Cerebellar cortex (tissue), 1 donor: Measurements from ENCODE around the gene MDK.

Source experiments
- DNase-seq: peaks from one replicate; pipeline ENCODE4 v3.0.0-alpha.2; 2015; ENCODE audit warnings: low spot score

Gene MDK, protein sequence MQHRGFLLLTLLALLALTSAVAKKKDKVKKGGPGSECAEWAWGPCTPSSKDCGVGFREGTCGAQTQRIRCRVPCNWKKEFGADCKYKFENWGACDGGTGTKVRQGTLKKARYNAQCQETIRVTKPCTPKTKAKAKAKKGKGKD

DNA sequence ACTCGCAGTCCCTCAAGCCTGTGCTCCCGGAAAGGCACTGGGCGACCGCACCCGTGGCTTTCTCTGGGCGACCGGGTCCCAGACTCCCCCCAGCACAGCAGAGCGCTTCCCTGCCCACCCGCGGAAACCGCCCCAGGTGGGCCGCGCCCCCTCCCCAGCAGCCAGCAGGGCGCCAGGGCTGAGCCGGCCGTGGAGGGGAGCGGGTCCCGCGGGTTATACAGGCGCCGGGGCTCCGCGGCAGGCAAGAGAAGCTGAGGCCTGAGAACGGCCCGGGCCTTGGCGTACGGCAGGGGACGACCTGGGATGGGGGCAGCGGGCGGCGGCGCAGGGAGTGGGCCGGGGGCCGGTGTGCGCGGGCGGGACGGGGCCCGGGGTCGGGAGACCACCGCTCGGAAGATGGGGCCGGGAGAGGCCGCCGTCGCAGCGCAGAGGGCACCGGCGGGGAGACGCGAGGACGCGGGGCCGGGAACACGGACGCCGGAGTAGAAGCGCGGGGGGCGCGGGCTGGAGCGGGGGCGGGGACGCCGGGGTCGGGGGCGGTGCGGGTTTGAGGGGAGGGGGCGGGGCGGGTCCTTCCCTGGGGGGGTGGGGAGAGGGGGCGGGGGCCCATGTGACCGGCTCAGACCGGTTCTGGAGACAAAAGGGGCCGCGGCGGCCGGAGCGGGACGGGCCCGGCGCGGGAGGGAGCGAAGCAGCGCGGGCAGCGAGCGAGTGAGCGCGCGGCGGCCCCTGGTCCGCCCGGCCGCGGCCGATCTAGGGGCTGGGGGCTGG lies at the start of gene MDK:
Gene MDK, plus strand, starts transcription at position 622 of the 771 bp plus-strand sequence. CDS start 389 bp downstream, outside the sequence.
- DNase-seq: no peak

DNA sequence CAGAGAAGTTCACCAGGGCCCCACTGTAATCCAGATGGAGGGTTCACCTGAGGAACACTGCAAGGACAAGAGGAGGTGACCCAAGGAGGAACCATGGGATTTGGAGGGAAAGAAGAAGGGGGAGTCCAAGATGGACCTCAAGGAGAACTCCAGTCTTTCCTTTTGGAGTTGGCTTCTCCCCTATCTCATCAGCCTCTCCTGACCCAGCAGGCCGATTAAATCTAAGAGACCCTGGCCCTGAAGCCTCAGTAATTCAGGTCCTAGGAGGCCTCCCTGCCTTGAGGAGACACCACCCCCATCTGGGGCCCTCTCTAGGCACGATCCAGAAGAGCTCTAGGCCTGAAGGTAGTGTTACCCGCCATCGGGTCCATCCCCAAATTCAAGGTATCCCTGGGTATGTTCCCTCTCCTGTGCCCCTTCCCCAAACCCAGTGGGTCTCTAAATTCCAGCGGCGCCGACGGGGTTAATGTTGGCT lies 49.3 kb upstream of the MDK start:
- DNase-seq: no peak

DNA sequence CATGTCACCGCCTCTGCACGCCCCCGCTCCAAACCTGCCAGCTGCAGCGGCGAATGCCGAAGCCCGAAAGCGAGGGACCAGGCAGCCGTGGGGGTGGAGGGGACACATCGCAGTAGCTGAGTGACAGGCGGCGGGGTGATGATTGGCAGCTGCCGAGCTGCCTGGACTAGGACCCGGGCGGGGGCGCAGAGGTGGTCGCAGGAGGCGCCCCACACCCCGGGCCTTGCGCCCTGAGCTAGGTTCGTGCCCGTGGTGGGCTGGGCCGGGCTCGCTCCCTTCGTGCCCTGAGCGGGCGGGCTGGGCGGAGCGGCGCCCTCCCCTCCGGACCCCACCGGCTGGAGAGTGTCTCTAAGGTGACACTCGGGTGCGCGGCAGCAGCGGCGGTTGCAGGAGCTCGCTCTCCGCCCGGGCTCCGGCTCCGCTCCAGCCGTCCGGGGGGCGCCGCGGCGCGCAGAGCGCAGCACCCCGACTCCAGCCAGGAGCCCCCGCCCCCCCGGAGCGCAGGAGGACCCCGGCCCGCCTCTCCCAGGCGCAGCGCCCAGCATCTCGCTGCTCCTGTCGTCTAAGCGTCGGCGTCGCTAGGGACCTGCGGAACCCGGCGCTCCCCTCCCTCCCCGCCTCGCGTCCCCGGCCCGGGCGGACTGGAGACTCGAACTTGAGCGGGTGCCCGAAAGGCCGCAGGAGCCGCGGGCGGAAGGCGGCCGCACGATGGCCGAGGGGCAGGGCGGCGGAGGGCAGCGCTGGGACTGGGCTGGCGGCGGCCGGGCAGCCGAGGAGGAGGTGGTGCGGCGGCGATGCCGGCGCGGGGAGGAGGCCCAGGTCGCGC lies 48.7 kb upstream of the MDK start:
- no peak for DNase-seq

DNA sequence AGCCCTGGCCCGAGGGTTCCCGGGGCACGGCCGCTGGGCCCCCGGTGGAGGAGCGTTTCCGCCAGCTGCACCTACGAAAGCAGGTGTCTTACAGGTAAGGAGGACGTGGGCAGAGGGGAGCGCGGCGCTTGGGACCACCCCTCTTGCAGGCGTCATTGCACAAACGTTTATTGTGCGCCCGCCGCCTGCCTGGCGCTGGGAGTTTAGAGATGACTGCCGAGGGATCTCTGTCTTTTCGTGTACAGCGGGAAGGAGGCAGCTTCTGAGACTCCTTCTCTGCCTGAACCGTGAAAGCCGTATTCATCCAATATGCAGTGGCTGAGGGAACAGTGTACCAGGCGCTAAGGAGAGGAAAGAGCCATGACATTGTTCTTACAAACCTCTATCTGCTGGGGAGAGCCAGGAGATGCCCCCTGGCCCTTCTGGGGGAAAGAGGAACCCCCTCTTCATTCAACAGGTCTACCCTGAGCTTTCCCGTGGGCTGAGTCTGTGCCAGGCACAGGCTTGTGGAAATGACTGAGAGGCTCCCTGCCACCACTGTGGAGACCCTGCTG lies 48.0 kb upstream of the MDK start:
- DNase-seq: no peak

DNA sequence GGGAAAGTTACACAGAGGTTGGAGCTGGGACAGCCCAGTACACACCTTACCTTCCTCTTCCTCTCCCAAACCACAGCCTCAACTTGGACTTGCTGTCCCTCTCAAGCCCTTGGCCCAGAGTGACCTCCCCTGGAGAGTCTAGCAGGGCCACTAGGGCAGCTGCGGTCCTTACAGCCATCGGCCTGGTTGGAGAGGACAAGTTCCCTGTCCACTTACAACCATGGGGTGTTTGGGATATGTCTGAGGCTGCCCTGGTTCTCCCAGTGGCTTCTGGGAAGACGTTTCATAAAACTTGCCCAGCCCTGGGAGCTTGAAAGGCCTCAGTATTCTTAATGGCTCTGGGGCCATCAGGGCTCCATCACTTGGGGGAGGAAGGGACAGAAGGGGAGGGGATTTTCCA lies 47.3 kb upstream of the MDK start:
- DNase-seq: no peak

DNA sequence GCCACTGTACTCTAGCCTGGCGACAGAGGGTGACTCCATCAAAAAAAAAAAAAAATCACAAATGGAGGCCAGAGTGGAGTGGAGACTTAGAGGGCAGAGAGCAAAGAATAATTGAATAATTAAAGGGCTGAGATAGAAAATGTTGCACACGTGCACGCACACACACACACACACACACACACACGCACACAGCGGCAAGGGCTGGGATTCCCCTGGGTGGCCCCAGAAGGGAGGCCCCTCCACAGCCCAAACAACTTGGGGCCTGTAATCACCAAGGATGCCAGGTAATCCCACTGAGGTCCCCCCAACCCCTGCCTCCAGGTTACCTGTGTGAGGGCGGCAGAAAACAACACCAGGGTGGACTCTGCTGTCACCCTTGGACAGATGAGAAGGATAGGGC lies 46.2 kb upstream of the MDK start:
- DNase-seq: no peak

DNA sequence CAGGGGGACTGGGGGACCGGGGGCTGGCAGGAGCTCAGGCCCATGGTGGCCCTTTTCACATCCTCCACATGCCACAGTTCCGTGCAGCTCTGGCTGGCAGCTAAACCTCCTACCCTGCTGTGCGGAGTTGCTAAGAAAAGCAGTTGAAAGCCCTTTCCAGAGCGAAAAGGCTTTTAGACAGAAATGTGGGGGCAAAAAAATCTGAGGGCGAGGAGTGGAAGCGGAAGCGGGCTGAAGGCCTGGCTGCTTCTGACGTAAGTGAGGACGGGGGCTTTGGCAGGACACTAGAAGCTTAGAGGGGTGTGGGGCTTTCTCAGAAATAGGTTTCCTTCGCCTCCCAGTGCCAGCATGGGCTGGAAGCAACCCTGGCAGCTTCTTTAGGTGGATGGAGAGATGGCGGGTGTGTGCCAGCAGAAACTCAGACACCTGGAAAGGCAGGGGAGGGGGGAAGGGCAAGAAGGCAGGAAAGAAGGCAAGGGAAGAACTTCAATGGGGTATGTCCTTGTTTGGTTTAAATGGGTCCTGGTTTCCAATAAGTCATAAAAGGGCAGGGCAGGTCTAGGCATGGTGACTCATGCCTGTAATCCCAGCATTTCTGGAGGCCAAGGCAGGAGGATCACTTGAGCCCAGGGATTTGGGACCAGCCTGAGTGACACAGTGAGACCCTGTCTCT lies 45.4 kb upstream of the MDK start:
- DNase-seq: peak; percentile 28

DNA sequence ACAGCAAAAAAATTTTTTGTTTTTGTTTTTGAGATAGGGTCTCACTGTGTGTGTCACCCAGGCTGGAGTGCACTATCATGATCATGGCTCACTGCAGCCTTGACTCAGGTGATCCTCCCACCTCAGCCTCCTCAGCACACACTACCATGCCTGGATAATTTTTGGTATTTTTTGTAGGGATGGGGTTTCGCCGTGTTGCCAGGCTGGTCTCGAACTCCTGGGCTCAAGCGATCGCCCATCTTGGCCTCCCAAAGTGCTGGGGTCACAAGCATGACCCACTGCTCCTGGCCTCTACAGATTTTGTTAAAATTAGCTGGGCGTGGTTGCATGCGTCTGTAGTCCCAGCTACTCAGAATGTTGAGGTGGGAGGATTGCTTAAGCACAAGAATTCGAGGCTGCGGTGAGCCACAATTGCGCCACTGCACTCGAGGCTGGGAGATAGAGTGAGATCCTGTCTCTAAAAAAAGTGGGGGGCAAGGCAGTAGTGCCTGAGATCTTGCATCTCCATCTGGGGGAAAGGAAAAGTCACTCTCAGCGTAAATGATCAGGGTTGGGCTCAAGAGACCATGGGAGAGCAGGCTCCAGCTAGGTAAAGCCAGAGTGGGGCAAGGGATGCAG lies 44.8 kb upstream of the MDK start:
- no peak for DNase-seq

DNA sequence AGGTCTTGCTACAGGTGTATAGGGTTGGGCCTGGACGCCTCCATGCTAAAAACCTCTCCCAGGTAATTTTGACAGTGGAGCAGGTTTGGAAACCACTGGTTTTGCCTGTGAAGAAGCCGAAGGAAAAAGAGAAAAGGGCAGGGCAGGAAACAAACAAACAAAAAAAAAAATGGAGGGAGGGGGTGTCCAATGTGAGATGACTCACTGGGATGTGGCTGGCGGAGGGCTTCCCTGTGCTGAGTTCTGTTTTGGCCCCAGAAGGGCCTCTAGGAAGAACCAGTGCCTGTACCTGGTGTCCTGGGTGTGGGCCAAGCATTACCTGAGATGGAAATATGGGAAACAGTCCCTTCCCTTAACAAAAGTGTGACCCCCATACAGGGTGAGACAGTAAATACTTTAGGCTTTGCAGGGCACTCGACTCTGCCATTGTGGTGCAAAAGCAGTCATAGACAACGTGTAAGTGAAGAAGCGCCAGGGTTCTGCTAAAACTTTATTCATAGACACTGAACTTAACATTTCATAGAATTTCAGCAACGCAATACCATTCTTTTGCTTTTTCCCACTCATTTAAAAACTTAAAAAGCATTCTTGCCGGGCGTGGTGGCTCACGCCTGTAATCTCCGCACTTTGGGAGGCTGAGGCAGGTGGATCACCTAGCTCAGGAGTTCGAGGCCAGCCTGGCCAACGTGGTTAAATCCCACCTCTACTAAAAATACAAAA lies 43.7 kb upstream of the MDK start:
- DNase-seq: no peak

DNA sequence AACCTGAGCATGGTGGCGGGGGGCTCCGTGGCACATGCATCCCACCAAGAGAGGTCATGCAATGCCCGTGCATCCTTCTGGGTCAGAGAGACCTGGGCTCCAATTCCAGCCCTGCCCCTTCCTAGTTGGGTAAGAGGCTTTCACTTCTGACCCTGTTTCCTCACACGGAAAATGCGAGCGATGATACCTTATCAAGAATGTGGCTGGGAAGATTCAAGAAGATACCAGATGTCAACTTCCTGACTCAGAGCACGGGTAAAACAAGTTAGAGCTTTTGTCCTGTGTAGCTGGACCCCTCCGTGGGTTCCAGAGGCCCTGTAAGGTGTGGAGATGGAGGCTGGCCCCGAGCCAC lies 42.9 kb upstream of the MDK start:
- DNase-seq: no peak

DNA sequence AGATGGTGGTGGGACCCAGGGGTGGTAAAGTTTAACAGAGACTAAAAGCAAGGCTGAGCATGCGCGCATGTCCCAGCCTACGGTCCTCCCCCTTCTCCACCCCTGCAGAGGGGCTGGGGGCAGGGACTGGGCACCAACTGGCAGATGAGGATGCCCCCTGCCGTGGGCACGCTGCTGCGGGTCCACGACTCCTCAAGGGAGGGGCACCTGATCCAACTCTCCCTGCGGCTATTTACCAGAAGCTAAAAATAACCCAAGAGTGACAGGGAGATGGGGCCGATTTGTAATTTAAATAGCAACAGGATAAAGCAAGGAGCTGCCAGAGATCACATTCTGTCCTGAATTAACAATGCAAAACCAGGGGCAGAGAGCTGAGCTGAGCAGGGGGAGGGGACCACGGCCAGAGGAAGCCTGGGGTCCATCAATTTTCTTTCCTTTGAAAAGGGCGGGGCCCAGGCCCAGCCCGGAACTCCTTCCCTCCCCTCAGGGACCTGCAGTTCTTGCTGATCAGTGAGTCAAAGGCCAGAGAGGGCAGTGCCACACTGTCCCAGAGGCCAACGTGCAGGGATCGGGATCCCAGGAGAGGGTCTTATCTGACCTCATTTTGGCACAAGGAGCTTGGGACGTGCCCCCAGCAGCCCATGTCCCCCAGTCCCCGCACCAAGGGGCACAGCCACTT lies 42.3 kb upstream of the MDK start:
- DNase-seq: peak; percentile 45

DNA sequence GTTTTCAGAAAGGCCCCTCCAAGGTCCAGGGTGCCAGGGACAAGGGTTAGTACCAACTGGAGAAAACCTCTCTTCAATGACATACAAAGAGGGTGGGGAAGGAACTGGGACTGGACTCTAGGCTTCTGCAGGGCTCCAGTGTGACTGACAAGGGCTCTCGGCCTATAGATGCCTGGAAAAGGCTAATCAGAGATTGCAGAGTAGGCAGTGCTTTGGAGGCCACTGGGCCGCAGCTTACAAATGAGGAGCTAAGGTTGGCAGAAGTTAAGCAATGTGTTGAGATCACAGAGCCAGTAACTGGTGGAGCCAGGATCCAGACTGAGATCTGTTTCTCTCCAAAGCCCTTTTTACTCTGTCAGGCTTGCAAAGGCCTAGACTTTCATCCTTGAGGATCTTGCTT lies 41.7 kb upstream of the MDK start:
- DNase-seq: no peak

DNA sequence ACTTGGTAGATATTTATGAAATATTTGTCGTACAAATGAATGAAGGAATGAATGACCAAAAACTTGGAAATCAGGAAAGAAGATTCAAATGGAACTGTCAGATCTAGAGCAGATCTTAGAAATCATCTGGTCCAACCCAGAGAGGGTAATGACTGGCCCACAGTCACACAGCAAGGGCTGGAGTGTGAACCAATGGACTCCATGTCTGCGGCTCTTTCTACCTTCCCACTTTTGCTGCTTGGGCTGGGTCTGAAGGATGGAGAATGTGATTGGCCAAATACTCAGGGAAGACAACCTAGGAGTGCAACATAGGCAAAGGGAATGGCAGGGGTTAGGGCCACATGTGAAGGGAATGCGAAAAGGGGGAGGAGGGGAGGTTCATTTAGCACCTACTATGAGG lies 40.0 kb upstream of the MDK start:
- no peak for DNase-seq

DNA sequence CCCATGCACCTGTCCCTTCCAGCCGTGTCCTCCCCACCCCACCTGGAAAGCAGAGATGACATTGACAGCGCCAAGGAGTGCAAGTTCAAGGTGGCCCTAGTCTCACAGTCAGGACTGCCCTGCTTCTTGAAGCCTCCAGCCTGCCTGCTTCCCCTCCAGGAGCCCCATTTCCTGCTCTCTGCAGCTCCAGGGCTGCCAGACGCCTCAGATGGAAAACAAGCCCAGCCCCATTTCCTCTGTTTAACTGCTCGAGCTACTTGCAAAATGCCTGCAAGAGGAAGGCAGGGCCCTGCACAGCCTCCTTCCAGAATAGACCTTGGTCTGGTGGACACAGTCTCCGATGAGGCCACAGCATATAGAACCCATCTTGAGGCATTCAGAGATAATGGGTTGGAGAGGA lies 39.2 kb upstream of the MDK start:
- DNase-seq: no peak

DNA sequence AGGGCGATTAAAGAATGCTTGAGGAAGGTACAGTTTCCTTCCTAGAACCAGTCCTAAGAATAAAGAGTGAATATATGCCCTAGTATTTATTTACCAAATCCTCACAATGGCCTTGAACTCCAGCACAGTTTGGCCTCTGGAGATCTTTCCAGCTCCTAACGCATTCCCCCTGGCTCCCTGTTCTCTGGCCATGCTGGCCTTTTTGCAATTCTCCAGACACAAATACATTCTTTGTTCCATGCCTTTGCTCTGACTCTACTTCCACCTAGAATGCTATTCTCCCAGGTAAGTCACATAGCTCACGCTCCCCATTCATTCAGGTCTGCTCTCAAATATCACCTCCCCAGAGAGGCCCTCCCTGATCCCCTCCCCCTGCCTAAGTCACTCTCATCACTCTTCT lies 37.9 kb upstream of the MDK start:
- no peak for DNase-seq

DNA sequence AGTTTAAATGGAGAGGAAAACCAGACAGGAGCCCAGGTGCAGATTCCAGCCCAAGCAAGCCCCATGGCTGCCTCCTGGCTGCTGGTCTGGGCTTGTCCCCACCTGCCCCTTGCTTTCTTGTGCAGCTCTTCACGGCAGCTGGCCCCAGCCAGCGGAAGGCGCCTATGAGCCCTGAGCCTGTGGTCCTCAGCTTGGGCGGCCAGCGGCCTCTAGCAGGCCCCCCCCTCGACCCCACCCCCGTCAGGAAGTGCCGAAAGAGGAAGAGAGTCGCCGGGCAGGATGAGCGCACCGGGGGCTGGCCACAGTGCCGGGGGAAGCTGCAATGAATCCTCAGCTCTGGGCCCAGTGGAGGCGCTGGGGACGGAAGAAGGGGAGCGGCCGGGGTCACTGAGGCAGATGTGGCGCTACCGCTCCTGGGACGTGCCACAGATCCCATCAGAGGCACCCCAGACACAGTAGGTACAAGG lies 36.3 kb upstream of the MDK start:
- no peak for DNase-seq

DNA sequence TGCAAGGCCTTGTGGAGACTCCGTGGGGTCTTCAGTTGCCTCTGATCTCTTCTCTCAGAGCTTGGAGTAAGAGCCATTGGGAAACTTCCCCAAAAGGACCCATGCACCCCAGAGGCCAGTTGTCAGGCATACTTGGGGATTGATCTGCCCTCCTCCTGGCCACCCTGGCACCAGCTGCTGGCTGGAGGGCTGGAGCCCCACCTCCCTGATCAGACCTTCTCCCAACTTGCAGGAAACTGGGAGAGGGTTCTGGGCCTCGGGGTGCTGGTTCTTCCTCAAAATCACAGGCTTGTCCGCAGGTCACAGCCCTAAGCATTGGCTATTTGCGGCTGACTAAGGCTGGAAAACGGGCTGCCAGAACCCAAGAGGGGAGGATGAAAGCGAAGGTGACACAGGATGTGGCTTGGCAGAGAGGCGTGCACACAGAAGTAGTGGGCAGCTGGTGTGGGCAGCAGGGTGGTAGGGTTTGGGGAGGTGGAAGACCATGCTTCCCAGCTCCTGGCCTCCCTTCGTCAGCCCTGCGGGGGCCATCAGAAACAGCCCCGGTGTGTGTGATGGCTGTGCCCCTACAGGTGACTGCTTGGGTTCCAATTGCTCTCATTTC lies 35.5 kb upstream of the MDK start:
- no peak for DNase-seq

DNA sequence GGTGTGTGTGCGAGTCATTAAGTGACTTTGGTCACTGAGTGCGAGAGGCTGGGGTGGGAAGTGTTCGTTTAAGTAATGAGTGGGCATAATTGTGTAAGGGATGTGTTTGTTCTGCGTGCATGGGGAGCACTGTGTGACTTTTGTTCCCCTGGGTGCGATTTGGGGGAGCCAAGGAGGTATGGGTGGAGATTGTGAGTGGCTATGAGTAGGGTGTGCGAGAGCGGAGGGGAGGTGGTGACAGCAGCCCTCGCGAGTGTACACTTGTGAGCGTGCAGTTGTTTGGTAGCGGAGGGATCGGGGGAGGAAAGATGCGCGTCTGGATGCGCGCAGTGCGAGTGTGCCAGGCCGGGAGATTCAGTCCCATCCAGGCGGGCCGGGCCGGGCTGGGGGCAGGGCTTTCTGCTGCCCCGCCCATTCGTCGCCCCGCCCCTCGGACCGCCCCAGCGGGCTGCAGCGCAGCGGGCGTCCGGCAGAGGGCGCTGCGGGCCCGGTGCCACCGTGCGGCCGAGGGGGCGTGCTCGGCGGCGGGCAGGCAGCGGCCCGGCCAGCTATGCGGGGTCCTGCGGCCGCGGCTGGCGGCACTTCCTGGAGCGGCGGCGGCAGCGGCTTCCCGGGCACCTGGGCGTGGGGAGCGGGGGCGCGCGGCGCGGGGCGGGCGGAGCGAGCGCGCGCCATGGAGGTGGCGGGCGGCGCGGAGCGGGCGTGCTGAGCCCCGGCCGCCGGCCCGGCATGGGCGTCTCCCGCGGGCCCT lies 34.4 kb upstream of the MDK start, which contains the start of gene DGKZ:
Gene DGKZ, plus strand, starts transcription at position 578 of the 751 bp plus-strand sequence. CDS start 197 bp downstream, outside the sequence.
- DNase-seq: peak; percentile 75
